Left forelimb (tissue), 1 donor: ENCODE measurements around the gene SIT1.
"Not testable (repeated sequence)": the region's sequence is repeated elsewhere in the genome, so short reads cannot be mapped to it uniquely, and the experiment has no call there.

Experiments used
- DNase-seq: peaks from one replicate; pipeline ENCODE4 v3.0.0-alpha.2; 2018; ENCODE audit warnings: low spot score

SIT1 gene

GRCh38 chr9:35636877-35637246 is 13.9 kb downstream of the SIT1 start:
- peak; percentile 3 for DNase-seq

- peak; percentile 11 for DNase-seq
Observed at GRCh38 chr9:35636135-35636876, 14.4 kb downstream of the SIT1 start.

GRCh38 chr9:35635730-35636129 is 15.0 kb downstream of the SIT1 start:
- no peak for DNase-seq

- DNase-seq, result no peak
Observed at GRCh38 chr9:35629597-35629996, 21.1 kb downstream of the SIT1 start.

- DNase-seq, result no peak
Observed at GRCh38 chr9:35628389-35628991, 22.2 kb downstream of the SIT1 start.

GRCh38 chr9:35627575-35627974 is 23.2 kb downstream of the SIT1 start:
- no peak for DNase-seq

- no peak for DNase-seq
Observed at GRCh38 chr9:35619800-35620158, 31.0 kb downstream of the SIT1 start.

GRCh38 chr9:35618854-35619799 is 31.6 kb downstream of the SIT1 start:
- DNase-seq, result no peak

GRCh38 chr9:35618325-35618727 is 32.4 kb downstream of the SIT1 start, which contains the start of gene CD72:
CD72 (minus strand) TSS chr9:35618413; CDS start chr9:35618303, 110 bp downstream.
- DNase-seq, result no peak

- DNase-seq, result no peak
Observed at GRCh38 chr9:35617548-35617947, 33.2 kb downstream of the SIT1 start.

GRCh38 chr9:35616681-35617459 is 33.9 kb downstream of the SIT1 start:
- DNase-seq, result no peak

GRCh38 chr9:35615981-35616680 is 34.6 kb downstream of the SIT1 start:
- DNase-seq, result no peak

- no peak for DNase-seq
Observed at GRCh38 chr9:35612843-35613242, 37.9 kb downstream of the SIT1 start.

GRCh38 chr9:35612066-35612465 is 38.7 kb downstream of the SIT1 start:
- DNase-seq, result not testable (repeated sequence)

- DNase-seq, result no peak
Observed at GRCh38 chr9:35611230-35611797, 39.4 kb downstream of the SIT1 start.

GRCh38 chr9:35609820-35610163 is 40.9 kb downstream of the SIT1 start:
- no peak for DNase-seq

GRCh38 chr9:35609001-35609819 is 41.5 kb downstream of the SIT1 start:
- DNase-seq, result peak; percentile 78

GRCh38 chr9:35608221-35608620 is 42.5 kb downstream of the SIT1 start:
- DNase-seq, result no peak

- DNase-seq, result no peak
Observed at GRCh38 chr9:35606726-35607125, 44.0 kb downstream of the SIT1 start.

- DNase-seq, result no peak
Observed at GRCh38 chr9:35606138-35606504, 44.6 kb downstream of the SIT1 start.
